IPS DF 6.9 (cell line): ENCODE data around the gene KRT10.

ENCODE experiments used
- DNase-seq: peaks from one replicate; pipeline ENCODE4 v3.0.0-alpha.2; 2013; ENCODE audit warnings: low read depth, low spot score
- H3K27ac ChIP-seq: one replicate; pipeline ENCODE4 v1.5.1; 2013; ENCODE audit warnings: low read length, control low read depth
- H3K27me3 ChIP-seq: 2 replicates; pipeline ENCODE4 v1.6.1; 2013; ENCODE audit warnings: mild to moderate bottlenecking, low read length; ENCODE audit not compliant: control insufficient read depth, insufficient read depth
- H3K36me3 ChIP-seq: 2 replicates; pipeline ENCODE4 v1.6.1; 2013; ENCODE audit warnings: low read length; ENCODE audit not compliant: control insufficient read depth, insufficient read depth
- H3K4me1 ChIP-seq: 2 replicates; pipeline ENCODE4 v1.6.1; 2013; ENCODE audit warnings: low read length; ENCODE audit not compliant: control insufficient read depth, insufficient read depth
- H3K4me3 ChIP-seq: 2 replicates; pipeline ENCODE4 v1.5.1; 2013; ENCODE audit warnings: mild to moderate bottlenecking, low read length
- H3K9me3 ChIP-seq: 2 replicates; pipeline ENCODE4 v1.6.1; 2013; ENCODE audit warnings: low read length, inconsistent platforms; ENCODE audit not compliant: control insufficient read depth, insufficient read depth
- WGBS: extraction: QIAGEN DNeasy Blood & Tissue Kit; methylation state at CpG from one replicate; pipeline ENCODE4 v1.1.7; 2013; ENCODE audit warnings: mixed read lengths, missing lambda C conversion rate; ENCODE audit not compliant: insufficient read length, insufficient coverage; 5-methylcytosine and 5-hydroxymethylcytosine counted together

Gene KRT10

DNA sequence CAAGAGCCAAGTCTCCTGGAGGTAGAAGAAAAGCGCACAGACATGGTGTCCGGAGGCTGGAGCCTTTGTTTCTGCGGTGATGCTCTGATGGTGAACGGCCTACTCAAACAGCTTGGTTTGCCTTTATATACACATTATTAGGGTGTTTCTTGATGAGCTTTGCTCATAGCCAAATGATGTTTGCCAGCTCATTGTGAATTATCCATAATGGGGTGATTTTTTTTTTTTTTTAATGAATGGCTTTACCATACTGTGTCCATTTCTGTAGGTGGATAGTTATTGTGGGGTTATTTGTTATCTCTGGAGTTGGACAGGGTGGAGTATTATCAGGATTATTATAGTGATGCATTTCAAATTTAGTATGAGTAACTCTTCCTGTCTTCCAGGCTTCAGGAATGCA is 40.0 kb downstream of the KRT10 start, which contains the start of gene KRT27:
Gene KRT27 (minus strand): TSS at position 101 of the 400 bp plus-strand sequence. CDS start 57 bp downstream, at position 44.
- Histone ChIP-seq H3K27me3 (no peaks in the 10 kb centered on the region), H3K4me3 (no peak within 1 kb of the TSS), H3K4me1 (no peaks in the 10 kb centered on the region), H3K9me3 (no peaks in the 10 kb centered on the region), H3K36me3 (no peaks in the 10 kb centered on the region), H3K27ac (no peak within 1 kb of the TSS)
- no CpG with 5 or more reads among the region's 4 CpGs for WGBS
- no peak for DNase-seq

DNA sequence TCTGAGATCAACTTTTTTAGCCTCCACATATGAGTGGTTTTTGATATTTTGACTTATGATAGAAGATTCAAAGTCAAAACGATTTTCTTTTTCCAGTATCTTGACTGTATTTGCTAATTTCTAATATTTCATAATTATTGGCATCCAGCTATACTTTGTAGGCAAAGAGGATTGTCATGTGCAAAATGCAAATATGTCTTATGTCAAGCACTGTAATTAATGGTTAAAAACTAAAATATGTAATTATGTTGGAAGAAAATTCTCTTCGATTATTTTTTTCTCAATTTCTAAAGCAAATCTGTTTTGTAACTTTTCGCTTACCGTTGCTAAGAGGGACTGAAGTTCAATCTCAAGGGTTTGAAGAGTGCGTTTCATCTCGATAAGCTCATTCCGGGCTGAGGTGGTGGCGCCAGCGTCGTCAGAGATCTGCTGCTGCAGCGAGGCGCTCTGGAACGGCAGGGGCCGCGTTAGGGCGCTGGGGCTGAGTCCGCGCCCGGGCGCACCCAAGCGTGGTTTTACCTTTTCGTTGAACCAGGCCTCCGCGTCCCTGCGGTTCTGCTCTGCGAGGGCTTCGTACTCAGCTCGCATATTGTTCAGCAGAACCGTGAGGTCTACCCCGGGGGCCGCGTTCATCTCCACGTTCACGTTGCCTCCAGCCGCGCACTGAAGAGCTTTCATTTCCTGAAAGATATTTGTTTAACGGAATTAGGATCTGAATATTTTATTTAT is 43.1 kb downstream of the KRT10 start:
- no peak for DNase-seq
- H3K36me3 ChIP-seq: no peaks in the 10 kb centered on the region
- H3K9me3 ChIP-seq: no peaks in the 10 kb centered on the region
- no peak overlapping the region for H3K4me3 ChIP-seq
- WGBS: no CpG with 5 or more reads among the region's 37 CpGs
- no peaks in the 10 kb centered on the region for H3K27me3 ChIP-seq
- no peaks in the 10 kb centered on the region for H3K4me1 ChIP-seq
- H3K27ac ChIP-seq: no peak overlapping the region

DNA sequence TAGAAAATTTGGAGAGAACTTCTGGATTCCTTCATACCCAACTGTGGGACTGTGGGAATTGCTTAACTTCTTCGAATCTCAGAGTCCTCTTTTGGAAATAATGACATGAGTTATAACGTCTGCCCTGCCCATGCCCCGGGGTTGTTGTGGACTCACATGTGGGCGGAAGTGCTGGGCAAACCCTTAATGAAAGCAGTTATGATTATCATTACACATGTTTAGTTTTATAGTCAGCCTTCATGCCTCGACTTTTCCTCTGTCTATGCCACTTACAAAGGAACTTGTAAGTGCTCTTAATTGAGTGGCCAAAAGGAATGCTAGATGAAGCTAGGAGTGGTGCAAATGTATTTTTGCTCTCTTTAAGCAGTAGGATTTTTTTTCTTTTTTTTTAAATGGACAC is 44.0 kb downstream of the KRT10 start:
- DNase-seq: no peak
- H3K9me3 ChIP-seq: no peaks in the 10 kb centered on the region
- no peaks in the 10 kb centered on the region for H3K4me1 ChIP-seq

DNA sequence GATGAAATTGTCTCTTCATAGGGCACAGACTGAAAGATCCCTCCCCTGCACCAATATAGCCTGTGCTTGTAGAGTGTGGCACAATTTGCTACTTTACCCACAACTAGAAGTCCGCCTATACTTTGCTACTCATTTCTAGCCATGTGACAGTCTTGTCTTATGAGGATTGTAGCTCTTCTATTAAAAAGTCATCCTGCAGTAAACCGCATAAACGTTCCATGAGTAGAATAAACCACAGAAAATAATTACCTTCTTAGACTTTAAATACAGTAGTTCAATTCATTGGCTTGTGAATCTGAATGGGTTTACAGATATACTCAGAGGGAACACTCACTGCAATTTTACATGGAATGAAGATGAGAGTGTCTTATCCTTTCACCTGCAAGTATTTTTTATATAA is 44.4 kb downstream of the KRT10 start:
- DNase-seq: no peak
- H3K36me3 ChIP-seq: no peaks in the 10 kb centered on the region
- no peaks in the 10 kb centered on the region for H3K4me1 ChIP-seq
- WGBS: no CpG with 5 or more reads among the region's 3 CpGs
- no peak overlapping the region for H3K4me3 ChIP-seq
- H3K27me3 ChIP-seq: no peaks in the 10 kb centered on the region
- no peaks in the 10 kb centered on the region for H3K9me3 ChIP-seq
- no peak overlapping the region for H3K27ac ChIP-seq

More for the DNA sequence above, 44.0 kb downstream of the KRT10 start:
- H3K27ac ChIP-seq: no peak overlapping the region
- H3K4me3 ChIP-seq: no peak overlapping the region
- no CpG with 5 or more reads among the region's 5 CpGs for WGBS
- no peaks in the 10 kb centered on the region for H3K36me3 ChIP-seq
- H3K27me3 ChIP-seq: no peaks in the 10 kb centered on the region

DNA sequence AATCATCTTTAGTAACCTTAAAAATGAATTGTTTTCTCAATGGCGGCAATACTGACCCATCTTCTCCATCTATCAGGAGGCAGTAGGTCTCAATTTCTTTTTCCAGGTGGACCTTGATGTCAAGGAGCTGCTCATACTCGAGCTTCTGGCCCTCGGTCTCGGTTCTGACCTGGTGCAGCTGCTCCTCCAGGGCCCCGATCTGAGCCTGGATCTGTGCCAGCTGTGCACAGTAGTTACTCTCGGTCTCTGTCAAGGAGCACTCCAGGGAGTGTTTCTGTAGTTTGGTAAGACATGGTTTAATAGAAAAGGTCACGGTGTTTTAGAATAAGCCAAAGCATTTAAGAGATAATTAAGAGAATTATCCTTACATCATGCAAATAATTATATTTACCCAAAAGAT is 45.0 kb downstream of the KRT10 start:
- Histone ChIP-seq H3K36me3 (no peaks in the 10 kb centered on the region), H3K4me3 (no peak overlapping the region), H3K27me3 (no peaks in the 10 kb centered on the region), H3K4me1 (no peaks in the 10 kb centered on the region), H3K27ac (no peak overlapping the region), H3K9me3 (no peaks in the 10 kb centered on the region)
- DNase-seq: no peak
- no CpG with 5 or more reads among the region's 7 CpGs for WGBS

DNA sequence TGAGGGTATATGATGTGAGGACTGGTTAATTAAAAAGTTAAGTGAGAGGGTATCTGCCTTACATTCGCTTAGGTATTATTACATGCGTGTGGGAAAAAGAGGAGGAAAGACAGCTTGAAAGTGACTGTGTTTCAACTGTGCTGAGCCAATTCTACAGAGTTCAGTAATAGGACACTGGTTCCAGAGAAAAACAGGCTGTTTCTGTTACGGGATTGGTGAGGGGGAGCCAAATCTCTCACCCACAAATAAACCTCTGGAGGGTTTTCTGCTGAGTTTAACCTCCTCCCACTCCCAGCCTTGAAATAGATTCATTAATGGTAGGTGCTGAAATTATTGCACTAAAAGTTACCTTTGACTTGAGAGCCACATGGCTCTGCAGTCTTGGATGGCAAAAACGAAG is 46.5 kb downstream of the KRT10 start:
- no peak overlapping the region for H3K27ac ChIP-seq
- WGBS: no CpG with 5 or more reads among the region's 4 CpGs
- no peak overlapping the region for H3K4me3 ChIP-seq
- no peaks in the 10 kb centered on the region for H3K4me1 ChIP-seq
- no peaks in the 10 kb centered on the region for H3K36me3 ChIP-seq
- H3K27me3 ChIP-seq: no peaks in the 10 kb centered on the region
- DNase-seq: no peak
- H3K9me3 ChIP-seq: no peaks in the 10 kb centered on the region

DNA sequence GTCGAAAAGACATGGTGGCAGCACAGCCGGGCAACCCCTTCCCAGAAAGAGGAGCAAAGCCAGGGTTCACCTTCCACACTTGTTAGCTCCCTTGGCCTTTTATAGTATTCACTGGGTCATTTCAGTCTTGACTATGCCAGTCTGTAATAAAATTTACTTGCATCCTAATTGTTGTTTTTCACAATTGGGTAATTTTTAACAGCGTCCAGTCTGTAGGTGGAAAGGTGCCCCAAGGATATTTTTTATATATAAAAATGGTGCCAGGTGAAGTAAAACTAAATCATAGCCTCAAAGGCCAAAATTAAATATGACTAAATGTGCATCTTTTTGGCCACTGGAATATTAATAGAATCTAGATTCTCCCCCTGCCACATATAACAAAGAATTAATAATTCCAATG is 50.3 kb downstream of the KRT10 start, which contains the start of gene KRT26:
Gene KRT26 (minus strand): TSS at position 101 of the 400 bp plus-strand sequence. CDS start 88 bp downstream, at position 13.
- no CpG with 5 or more reads among the region's 3 CpGs for WGBS

More for the DNA sequence above, 50.3 kb downstream of the KRT10 start, which contains the start of gene KRT26:
- no peaks in the 10 kb centered on the region for H3K36me3 ChIP-seq
- H3K27me3 ChIP-seq: no peaks in the 10 kb centered on the region
- DNase-seq: no peak
- H3K4me1 ChIP-seq: no peaks in the 10 kb centered on the region
- no peak within 1 kb of the TSS for H3K27ac ChIP-seq
- no peak within 1 kb of the TSS for H3K4me3 ChIP-seq
- no peaks in the 10 kb centered on the region for H3K9me3 ChIP-seq
